NCI-H1105 (cell line): ENCODE data around the gene ACADL.
A peak's percentile ranks its signal among the peaks of the same experiment; 100 is the strongest.
"Not testable (repeated sequence)": the region's sequence is repeated elsewhere in the genome, so short reads cannot be mapped to it uniquely, and the experiment has no call there.

Experiments
- DNase-seq: peaks from one replicate; lab custom pipeline; 2025; lab: John Stamatoyannopoulos, UW

ACADL gene

DNA sequence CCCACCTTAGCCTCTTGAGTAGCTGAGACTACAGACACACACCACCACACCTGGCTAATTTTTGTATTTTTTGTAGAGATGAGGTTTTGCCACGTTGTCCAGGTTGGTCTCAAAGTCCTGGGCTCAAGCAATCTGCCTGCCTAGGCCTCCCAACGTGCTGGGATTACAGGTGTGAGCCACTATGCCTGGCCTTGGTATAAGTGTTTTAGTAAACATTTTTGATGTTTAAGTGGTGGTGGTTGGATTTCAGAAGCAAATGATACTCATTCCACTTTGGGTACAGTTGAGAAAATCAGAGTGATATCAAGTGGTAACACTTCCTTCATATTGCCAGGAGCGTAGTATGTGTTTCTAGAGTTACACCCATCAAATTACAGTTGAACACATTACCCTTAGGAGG, 25.4 kb downstream of the ACADL start:
- DNase-seq = no peak

DNA sequence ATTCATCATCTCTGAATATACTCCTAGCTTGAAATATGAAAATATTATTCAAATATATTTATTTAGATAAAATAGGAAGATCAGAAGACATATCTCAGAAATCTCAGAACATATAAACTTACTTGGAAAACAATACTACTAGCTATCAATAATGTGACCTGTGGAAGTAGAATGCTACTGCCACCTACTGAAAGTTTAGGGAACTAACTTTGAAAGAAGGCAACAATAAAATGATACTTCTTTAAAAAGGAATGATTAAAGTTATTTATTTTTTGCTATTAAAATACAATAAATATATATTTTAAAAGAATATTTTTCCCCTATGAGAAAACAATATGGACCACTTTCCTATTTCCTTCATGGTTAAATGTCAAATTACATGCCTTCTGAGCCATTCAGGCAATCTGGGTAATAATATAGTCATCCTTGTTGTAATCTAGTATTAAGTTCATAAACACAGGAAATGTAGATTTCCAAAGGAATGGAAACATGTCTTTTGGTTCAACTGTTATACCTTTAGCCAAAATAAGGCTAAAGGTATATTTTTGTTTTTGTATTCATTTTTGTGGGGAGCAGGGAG, 26.0 kb downstream of the ACADL start:
- no peak for DNase-seq

DNA sequence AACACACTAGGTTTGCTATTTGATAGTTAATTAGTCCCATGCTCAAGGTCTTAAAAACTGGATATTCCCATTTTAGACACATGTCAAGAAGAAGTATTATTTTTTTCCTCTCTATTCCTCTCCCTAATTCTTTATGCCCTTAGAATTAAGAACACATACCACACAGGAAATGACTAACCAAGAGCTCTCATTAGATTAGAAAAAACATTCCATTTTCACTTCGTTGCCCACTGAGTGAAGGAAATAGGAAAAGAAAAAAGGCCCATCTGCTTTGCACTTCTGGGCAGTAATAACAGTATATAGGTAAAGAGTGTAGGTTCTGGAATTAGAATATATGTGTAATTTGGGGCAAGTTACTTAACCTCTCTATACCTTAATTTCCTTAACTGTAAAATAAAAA, 26.9 kb downstream of the ACADL start:
- DNase-seq = no peak

DNA sequence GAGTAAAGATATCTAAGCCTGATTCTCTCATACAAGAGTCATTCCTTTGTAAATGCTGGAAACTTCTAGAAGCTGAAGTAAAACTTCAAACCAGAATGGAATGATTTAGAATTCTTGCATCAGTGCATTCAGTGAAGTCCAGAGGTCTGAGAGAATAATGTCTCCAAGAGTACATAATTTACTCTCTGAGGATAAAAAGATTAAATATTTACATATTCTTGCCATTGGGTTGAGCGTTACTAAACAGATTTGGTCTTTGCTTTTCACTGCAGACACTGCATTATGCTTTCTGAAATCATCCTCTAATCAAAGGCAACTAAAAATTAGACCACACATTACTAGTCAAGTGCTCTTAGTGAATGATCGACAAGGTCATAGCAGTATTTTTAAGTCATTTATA, 27.5 kb downstream of the ACADL start:
- DNase-seq = no peak

DNA sequence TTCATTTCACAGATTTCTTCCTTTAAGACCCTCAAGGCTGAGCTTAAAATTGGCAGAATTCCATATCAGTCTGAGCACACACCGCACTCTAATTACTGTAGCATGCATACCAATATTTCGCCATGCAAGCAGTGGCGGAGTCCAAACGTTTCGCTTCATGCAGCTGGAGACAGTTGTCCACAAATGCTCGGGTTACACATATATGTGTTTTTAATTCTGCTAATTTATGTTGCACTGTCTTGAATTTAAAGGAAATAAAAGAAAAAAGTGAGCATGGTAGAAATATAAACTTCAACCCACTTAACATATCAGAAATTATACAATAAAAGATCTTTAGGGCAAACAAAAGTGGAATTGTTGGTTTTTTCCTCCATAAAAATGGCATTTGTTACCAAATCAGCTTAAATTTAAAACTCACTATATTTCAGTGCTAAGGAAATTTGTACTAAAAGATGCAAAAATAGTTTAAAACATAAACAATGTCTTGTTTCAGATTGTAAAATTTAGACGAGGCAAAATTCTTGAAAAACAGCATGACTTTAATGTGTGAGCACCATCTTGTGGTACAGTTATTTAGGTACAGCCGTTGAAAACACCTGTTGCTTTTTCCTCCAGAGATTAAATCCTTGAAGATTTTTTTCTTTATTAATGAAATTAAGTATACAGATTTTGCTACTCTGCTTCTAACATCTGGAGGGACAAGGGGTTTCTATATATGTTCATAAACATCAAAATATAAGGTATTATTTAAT, 30.0 kb downstream of the ACADL start:
- peak; percentile 52 for DNase-seq

DNA sequence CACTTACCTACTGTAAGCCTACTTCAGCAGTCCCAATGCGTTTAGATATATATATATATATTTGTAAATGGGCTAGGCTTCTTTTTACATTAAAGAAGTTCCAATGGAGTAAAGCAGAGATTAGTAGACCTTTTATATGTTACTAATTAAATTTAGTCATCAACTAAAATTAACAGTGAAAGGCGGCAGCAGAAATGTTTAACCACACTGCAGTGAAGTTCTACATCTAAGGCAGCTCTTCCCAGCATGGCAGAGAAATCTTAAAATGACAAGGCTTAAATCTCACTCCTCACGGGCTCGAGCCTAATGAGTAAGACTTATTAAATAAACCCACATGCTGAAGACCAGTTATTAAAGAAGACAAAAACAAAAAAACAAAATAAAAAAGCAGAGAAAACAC, 34.9 kb downstream of the ACADL start:
- no peak for DNase-seq

DNA sequence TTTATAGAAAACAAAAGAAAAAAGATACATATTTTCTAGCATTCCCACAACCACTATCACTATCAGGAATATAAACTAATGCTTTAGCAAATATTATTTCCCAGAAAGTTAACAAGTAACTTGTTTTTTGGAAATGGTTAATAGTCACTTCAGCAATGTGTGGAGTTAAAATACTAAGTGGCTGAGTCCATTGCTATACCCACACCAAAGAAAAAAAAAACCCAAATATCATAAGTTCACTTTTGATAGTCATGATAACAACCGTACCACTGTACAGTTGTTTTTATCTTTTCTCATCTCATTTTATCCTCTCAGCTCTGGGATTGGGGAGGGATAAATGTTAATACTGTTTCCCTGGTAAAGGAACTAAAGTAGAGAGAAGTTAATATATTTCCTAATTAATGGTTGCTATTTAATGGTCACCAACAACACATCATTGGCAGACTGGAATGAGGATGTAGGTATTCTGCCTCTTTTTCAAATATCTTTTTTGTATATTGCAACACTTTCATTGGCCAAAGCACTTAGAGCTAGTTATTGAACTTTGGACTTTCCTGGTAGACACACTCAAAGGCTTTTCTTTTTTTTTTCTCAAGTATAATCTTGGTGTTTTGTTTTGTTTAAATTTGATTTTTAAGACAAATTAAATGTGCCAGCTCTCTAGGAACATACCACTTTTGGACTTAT, 35.7 kb downstream of the ACADL start:
- no peak for DNase-seq

DNA sequence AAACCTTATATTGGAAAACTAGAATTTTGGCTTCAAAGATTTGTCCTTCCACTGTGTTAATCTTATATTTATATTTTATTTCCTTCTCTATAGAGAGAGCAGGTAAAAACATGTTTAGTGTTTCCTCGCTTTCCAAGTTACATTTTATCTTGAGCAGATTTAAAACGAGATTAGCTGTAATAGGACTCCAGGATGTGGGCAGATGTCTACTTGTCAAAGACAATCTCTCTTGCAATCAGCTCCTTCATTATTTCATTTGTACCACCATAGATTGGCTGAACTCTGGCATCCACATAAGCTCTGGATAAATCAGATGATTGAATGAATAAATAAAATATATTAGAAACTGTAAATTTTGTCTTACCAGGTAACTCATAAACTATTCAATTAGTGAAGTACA, 36.5 kb downstream of the ACADL start:
- no peak for DNase-seq

DNA sequence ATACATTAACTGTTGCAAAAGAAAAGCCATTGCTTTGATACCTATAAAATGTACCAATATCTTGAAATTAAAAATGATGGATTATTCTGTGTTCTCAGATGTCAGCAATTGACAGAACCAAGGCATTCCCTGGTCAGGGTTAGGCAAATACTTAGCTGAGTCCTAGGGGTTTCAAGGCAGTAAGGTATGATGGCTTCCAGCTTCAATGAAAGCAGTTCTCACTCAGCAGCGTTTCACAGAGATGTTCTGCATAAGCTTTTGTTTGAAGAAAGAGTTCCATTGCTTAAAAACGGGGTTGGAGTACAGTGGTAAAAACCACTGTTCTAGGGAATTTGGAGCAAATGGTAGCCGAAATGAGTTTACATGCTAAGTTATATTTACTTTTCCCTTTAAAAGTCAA, 37.1 kb downstream of the ACADL start:
- no peak for DNase-seq

DNA sequence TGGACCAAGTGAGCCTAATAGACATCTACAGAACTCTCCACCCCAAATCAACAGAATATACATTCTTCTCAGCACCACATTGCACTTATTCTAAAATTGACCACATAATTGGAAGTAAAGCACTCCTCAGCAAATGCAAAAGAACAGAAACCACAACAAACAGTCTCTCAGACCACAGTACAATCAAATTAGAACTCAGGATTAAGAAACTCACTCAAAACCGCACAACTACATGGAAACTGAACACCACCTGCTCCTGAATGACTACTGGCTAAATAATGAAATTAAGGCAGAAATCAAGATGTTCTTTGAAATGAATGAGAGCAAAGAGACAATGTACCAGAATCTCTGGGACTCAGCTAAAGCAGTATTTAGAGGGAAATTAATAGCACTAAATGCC, 41.3 kb downstream of the ACADL start:
- not testable (repeated sequence) for DNase-seq

DNA sequence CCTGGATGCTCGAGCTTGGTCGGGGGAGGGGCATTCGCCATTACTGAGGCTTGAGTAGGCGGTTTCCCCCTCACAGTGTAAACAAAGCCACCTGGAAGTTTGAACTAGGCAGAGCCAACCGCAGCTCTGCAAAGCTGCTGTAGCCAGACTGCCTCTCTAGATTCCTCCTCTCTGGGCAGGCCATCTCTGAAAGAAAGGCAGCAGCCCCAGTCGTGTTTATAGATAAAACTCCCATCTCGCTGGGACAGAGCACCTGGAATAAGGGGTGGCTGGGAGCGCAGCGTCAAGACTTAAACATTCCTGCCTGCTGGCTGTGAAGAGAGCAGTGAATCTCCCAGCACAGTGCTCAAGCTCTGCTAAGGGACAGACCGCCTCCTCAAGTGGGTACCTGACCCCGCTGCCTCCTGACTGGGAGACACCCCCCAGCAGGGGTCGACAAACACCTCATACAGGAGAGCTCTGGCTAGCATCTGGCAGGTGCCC, 43.6 kb downstream of the ACADL start:
- DNase-seq = not testable (repeated sequence)

DNA sequence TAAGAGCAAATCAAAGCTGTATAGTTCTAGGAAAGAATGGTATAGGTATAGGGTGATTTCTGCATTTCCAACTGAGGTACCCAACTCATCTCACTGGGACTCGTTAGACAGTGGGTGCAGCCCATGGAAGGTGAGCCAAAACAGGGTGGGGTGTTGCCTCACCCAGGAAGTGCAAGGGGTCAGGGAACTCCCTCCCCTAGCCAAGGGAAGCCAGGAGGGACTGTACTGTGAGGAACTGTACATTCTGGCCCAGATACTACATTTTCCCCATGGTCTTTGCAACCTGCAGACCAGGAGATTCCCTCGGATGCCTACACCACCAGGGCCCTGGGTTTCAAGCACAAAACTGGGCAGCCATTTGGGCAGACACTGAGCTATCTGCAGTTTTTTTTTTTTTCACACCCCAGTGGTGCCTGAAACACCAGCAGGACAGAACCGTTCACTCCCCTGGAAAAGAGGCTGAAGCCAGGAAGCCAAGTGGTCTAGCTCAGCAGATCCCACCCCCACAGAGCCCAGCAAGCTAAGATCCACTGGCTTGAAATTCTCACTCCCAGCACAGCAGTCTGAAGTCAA, 44.1 kb downstream of the ACADL start:
- DNase-seq = not testable (repeated sequence)

DNA sequence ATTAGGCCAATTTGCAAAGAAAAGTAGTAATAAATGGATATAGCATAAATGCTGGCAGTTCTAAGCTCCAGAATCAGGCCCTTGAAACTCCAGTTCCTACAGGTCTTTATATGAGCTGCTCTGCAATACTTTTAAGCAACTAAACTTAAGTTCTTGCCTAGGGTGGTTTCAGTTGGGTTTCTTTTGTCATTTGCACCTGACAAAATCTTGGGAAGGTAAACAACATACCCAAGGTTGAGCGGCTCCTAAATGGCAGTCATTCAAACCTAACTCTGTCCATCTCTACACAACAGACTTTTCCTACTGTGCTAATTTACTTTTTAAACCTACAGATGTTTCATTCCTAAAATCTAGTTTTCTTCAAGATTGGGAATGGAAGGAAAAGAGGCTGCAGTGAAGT, 44.8 kb downstream of the ACADL start:
- no peak for DNase-seq

DNA sequence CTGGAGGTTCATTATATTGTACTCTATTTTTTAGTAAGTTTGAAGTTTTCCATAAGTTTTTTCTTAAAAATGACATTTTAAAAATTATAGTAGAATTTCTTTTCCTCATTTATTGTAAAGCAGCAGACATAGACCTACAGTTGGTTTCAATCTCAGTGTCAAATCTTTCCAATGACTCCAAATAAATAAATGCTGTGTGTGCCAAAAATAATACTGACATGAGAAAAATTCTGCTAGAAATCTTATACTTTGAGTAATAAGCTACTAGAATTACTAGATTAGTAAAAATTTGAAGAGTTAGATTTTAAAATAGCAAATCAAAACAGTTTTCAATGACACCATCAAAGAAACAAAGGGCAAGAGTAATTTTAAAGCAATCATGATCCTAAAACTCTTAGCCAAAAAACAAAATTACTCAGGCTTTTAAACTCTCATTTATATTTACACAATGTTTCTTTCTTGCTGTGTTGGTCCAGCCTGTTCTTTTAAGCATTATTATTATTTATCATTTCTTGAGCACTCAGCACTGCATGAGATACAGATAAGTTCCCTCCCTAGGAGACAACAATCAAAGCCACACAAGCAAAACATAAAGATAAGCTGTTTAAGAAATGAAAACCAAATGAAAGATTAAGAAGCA, 45.8 kb downstream of the ACADL start:
- DNase-seq = no peak

DNA sequence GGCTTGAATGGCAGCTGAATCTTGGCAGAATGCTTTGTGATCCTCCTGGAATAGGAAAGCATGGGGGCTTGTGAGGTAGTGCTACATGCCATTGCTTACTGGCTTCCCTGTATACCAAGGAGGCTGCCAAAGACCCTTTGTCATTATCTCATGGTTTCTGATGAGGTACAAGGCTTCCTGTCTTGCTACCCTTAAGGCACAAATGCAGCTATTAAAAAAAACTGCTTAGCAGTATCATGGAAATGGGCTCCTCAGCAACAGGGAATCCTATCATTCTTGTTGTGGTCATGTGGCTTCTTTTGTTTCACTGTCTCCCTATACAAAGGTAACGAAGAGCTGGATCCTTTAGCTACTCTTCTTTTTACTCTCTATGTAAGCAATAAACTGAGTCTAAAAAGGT, 47.5 kb downstream of the ACADL start:
- no peak for DNase-seq

DNA sequence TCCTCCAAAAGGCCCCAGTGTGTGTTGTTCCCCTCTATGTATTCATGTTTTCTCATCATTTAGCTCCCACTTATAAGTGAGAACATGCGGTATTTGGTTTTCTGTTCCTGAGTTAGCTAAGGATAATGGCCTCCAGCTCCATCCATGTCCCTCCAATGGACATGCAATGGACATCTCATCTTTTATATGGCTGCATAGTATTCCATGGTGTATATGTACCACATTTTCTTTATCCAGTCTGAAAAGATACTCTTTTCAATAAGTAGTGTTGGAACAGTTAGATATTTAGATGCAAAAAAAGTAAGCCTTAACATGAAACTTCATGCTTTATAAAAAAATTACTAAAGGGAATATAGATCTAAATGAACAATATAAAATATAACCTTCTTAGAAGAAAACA, 48.1 kb downstream of the ACADL start:
- DNase-seq = not testable (repeated sequence)

DNA sequence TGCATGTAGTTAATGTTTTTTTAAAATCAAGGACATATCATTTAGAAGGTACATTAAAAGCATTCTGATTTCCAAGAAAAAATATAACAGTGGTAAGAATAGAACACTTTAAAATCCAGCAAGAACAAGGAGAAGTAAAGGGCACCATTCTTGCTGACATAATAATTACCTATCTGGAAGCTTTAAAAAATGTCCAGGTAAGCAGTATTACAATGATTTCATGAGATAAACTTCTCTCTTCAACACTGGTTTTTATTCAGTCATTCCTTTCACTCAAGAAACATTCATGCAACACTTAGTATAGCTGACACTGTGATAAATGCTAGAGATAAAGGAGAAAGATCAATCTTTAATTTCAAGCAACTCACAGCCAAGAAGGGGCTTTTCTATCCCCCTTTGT, 51.2 kb downstream of the ACADL start:
- no peak for DNase-seq

DNA sequence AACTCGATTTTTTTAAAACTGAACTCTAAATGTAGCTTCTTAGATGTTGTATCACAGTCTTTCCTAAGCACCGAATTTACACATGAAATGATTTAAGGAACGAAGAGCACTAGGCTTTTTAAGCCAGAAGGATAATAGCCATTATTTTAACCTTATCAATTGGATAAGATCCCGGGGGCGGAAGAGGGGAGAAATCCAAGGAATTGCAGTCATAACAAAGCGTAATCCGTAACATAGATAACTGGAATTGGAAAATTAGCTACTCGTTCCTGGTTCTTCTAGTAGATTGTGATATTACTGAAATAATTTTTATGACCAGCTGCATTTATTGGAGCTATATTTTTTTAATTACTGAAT, 53.0 kb downstream of the ACADL start:
- DNase-seq = no peak

DNA sequence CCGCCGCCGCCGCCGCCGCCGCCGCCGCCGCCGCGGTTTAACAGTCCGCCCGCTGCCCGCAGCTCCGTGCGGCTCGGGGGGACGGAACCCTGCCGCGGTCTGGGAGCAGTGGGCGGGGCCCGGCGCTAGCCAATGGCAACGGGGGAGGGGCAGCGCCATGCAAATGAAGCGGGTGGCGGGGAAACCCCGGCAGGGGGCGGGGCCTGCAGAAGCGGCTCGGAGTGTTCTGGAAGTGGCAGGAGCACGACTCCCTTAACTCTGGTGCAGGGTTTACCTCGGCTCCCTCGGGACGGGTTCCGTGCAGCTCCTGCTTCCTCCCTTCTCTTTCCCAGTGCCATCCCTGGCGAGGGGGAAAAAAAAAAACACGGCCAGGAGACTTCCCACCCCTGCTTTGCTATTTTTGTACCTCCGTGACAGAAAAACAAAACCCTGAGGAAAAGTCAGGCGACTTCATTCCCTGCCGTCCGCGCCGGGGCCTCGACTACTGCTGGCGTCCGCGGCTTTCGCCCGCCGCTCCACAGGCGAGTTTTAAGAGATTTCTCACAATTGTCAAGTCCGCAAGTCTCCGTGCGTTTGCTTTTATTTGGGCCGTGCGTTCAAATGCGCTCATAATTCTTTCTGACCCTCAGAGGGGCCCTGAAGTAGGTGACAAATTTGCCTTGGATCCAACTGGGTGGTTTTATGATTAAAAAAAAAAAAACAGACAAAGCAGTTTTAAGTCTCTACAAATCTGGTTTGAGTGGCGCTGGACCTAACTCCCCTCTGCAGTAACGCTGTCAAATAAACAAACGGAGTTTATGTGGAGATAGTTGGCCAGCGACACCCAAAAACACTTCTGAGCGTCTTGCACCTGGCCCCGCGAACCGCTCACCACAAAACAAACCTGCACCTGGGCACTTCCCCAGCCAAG, 53.7 kb downstream of the ACADL start, which contains the start of gene KANSL1L:
Gene KANSL1L, minus strand, starts transcription at position 101 of the 910 bp plus-strand sequence. CDS start 16,827 bp downstream, outside the sequence.
- peak; percentile 95 for DNase-seq

DNA sequence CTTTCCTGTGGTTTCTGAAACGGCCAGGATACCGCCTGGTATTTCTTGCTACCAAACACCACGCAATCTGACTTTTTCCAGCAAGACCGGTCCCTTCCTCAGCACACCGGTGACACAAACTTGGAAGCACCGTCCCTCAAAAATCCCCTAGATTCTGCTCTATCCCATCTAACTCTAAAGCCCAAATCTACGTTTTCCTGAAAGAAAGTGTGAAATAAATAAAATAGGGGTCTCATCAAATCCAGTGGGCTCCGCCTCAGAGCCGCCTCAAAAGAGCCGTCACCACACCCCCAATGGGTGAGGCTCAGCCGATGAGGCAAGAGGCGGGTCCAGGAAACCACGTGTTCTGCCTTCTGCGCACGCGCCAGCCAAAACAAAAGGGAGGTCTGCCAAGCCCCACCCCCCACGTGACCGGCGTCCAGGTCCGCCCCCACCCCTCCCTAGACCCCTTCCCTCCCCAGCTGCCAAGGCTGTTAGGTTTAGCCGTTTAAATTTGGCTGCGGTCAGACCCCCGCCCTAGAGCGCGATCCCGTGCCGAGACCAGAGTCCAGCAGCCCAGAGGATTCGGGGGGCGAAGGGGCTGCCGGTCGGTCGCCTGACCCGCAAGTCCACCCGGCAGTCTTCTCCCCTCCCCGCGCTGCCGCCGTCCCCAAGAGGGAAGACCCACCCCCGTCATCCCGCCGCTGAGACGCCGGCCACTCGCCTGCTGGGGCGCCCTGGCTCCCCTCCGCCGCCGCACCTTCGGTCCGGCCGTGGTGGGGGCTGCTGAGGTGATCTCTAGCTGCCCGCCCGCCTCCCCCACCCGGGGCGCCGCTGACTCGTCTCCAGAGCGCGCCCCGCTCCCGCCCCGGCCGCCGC, 54.6 kb downstream of the ACADL start:
- peak; percentile 86 for DNase-seq

DNA sequence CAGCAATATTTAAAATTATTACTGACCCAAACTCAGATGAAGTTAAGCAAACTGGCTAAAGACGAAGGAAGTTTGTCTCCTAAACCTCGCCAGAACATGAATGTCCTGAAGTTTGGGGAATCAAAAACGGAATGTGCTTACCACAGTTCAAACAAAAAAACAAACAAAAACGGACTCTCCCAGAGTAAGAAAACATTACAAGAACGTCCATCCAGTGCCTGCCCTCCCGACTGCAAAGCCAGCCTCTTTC, 55.1 kb downstream of the ACADL start:
- DNase-seq = no peak
